Epithelial cell of proximal tubule (primary cell): Measurements from ENCODE around the gene CXXC5. TPM values are rescaled to one million over a fixed set of nuclear protein-coding genes. Genes with fewer than 3 reads are reported as not detected.

Experiments
- DNase-seq: peaks from one replicate; pipeline ENCODE4 v3.0.0-alpha.2; 2011; ENCODE audit warnings: low read depth
- H3K4me3 ChIP-seq: 2 replicates; pipeline ENCODE4 v1.5.1; 2011; ENCODE audit warnings: low read depth, mild to moderate bottlenecking, low read length
- CTCF ChIP-seq: conservative IDR thresholded peaks from 2 replicates; pipeline ENCODE4 v1.5.1; 2012; ENCODE audit warnings: low read depth, mild to moderate bottlenecking, low read length
- total RNA-seq: library from RNA; depleted of rRNA; stranded (reverse); fragments of >200 nt; gene quantifications from 2 replicates; pipeline ENCODE4 v1.2.3, GENCODE V29; 2015

Gene CXXC5
- total RNA-seq, 1 donor from 2014 or later, result 56.4 TPM

- no peak overlapping the region for H3K4me3 ChIP-seq
- no peak for TF ChIP-seq CTCF
- DNase-seq, result no peak
Observed at GRCh38 chr5:139657363-139658321, 9.5 kb downstream of the CXXC5 start.

- peak overlapping the region; percentile 54 for H3K4me3 ChIP-seq
- peak; percentile 7 for TF ChIP-seq CTCF
- DNase-seq, result no peak
Observed at GRCh38 chr5:139658501-139658927, 10.4 kb downstream of the CXXC5 start.

- DNase-seq, result no peak
- TF ChIP-seq CTCF, result no peak
- H3K4me3 ChIP-seq, result peak overlapping the region; percentile 54
Observed at GRCh38 chr5:139658928-139659667, 10.9 kb downstream of the CXXC5 start.

- no peak for TF ChIP-seq CTCF
- DNase-seq, result no peak
- H3K4me3 ChIP-seq, result peak overlapping the region; percentile 54
Observed at GRCh38 chr5:139659695-139660101, 11.5 kb downstream of the CXXC5 start.

GRCh38 chr5:139660105-139660922, 12.2 kb downstream of the CXXC5 start:
- DNase-seq, result no peak
- no peak for TF ChIP-seq CTCF
- H3K4me3 ChIP-seq, result peak overlapping the region; percentile 54

- TF ChIP-seq CTCF, result no peak
- peak overlapping the region; percentile 34 for H3K4me3 ChIP-seq
- DNase-seq, result no peak
Observed at GRCh38 chr5:139660923-139661814, 13.0 kb downstream of the CXXC5 start.
